HG02759 (cell line): ENCODE measurements around the gene ASCC3.
A peak's percentile ranks its signal among the peaks of the same experiment; 100 is the strongest.

ENCODE experiments used
- ATAC-seq: cut with Tn5 transposase; IDR thresholded peaks from one replicate; pipeline ENCODE4 v1.9.1; 2021; ENCODE audit warnings: mild to moderate bottlenecking, moderate library complexity; ENCODE audit not compliant: unreplicated experiment

The ASCC3 gene

DNA sequence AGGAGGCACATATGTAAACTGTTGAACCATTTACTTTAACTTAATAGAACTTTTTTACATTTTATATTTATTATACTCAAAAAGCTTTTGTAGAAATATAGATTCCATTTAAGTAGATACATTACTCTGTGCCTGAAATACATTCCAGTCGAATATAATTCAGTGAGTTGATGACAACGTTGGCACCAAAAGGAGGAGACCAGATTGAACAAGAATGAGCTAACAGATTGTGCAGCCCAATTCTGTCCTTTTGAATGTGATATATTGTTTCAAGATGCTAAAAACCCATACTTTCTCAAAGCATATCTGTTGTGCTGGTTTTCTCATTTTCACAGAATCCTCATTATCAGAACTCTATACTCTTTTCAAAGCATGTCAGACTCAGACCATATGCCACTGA lies 269.0 kb downstream of the ASCC3 start:
- no peak for ATAC-seq

DNA sequence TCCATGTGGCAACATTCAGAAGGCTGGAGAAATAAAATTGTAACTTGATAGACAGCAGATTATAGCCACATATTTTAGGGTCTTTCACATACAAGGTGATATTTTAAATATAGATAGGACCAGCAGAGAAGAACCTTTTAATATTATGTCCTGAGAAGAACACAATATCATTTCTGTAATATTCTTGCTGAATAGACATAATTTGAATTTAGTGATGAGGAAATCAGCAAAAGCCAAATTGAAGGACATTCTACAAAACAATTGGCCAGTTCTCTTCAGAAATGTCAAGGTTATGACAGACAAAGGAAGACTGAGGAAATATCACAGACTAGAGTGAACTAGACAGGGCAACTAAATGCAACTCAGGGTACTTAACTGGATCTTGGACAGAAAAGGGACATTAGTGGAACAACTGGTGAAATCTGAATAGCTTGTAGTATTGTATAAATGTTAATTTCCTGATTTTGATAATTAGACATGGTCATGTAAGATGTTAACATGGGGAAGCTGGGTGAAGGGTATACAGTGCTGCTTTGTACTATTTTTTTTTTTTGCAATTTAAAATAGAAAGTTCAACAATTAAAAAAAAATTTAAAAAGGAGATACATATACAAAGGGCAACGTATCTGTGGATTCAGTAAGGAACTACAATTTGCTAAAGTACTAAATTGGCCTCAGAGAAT lies 281.9 kb downstream of the ASCC3 start:
- no peak for ATAC-seq

DNA sequence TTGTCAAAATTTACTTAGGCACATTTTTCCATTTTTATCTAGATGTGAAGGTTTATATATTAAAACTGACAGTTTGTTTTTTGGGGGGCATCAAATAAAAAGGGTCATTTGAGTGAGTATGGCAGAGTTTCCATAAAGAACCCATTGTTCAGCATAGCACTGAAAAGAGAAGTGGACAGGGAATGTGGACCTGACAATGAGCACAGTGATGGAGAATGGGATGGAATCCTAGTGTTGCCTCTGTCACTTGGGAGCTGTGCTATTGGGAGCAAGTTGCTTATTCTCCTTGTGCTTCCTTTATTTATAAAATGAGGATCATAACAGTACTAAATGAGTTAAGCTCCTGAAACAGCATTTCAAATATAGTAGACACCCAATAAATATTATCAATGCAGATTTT lies 285.7 kb downstream of the ASCC3 start:
- no peak for ATAC-seq

DNA sequence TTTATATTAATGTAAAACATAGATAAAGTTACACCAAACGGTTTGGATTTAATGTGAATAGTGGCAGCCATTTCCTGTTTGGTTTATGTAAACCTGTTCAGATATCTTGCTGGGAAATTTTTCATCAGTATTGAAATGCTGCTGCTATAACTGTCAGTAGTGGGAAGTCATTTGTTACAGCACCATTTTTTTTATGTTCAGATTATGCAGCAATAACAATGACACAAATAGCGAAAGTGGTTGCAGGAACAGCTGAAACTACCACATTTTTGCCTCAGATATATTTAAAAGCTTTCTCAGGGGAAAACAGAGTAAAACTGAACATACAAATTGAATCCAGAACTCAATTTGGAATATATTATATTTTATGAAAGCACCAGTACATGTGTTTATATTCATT lies 287.6 kb downstream of the ASCC3 start:
- ATAC-seq: peak; percentile 43

DNA sequence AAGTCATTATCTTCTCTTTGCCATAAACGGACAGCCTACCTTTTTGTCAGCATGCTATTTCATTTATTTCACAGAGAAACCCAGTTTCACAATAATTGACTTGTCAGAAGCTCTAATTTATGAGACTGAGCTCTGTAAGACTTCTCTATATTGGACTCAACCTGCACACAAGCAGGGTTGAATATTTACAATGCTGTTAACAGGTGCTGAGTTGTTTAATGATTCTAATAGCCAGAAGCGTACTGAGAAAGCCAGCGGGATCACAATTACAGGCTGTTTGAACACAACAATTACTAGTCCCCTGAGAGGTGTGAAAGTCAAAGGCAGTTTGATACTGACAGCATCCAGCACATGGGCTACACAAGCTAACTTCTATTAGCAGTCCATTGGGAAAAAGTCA lies 288.2 kb downstream of the ASCC3 start:
- ATAC-seq: no peak

DNA sequence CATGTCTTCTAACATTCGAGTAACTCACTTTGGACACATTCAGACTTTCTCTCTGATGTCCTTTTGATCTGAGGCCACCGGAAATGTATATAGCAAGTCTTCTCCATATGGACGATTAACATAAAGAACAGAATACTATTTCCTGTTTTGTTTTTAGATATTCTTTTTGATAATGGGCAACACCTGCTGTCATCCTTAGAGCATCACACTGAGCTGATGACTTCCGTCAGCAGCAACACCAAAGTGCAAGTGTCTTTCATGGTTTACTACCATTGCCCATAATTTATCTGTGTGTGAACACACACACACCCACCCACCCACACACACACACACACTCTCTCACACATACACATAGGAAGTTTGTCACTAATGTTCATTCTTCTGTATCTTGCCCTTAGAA lies 303.7 kb downstream of the ASCC3 start:
- no peak for ATAC-seq

DNA sequence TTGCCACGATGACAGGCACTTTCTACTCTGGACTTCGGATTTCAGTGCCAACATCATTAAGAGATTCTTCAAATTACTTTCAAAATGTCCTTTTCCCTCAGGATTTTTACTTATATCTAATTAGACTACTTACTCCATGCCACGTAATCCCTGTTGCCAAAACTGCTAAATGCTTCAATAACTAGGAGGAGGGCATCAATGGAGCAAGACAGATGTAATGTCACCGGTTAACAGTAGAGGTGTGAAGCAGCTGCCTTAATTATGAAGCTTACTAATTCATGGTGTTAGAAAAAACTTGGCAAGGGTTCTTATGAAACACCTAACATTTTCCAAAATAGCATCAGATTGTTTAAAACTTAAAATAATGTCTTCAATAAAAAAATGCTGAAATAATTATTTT lies 305.2 kb downstream of the ASCC3 start:
- ATAC-seq: no peak

DNA sequence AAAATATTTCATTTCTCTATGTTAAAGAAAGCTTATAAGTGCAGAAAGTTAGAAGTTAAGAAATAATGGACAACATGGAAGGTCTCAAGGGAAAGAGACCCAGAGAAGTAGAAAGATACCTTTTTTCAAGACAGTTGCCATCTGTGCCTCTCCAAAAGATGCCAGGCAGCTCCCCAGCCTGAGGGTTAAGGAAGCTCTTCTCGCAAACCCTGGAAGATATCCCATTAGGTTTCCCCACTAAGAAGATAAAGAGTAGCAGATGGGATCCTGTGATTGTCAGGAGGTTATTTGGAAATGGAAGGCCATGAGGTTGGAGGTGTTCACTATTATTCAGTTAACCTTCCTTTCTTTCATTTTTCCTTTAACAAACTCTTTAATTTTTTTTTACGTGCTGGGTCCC lies 306.3 kb downstream of the ASCC3 start:
- ATAC-seq: no peak

DNA sequence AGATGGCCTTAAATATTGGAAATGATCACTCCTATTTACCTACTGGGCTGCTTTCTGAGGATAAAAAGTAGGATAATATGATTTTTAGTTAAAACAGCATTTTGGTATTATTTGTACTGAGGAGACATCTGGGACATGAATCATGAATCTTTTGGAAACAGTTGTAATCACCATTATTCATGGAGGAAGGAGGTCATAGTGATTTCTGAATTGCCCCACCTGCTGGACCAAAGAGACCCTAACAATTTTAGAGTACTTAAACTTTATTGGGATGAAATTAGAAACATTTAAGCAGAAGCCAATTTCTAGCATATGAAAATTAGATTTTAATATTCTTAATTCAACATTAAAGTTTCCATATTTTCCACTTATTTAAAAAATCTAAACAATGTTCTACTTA lies 308.0 kb downstream of the ASCC3 start:
- ATAC-seq: no peak

DNA sequence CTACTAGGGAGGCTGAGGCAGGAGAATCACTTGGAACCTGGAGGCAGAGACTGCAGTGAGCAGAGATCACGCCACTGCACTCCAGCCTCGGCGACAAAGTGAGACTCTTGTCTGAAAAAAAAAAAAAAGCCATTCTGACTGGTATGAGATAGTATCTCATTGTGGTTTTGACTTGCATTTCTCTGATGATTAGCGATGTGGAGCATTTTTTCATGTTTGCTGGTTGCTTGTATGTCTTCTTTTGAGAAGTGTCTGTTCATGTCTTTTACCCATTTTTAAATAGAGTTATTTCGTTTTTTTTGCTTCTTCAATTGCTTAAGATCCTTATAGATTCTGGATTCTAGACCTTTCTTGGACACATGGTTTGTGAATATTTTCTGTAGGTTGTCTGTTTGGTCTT lies 312.9 kb downstream of the ASCC3 start:
- ATAC-seq: no peak

DNA sequence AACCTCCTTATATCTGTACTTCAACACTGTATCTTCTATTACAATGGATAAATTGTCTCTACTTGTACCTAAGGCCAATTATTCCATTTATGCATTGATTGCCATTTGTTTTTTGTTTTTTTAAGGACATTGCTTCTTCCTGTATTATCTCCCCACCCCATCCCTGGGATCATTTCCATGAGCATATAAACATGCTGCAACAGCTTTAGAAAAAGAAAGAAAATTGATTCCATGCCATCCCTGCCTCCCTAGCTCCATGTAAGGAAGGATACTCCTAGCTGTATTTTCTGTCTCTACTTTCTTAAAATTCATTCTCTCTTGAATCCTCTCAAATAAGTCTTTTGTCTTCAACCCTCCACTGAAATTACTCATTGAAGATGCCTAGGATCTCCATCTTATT lies 314.6 kb downstream of the ASCC3 start:
- ATAC-seq: no peak

DNA sequence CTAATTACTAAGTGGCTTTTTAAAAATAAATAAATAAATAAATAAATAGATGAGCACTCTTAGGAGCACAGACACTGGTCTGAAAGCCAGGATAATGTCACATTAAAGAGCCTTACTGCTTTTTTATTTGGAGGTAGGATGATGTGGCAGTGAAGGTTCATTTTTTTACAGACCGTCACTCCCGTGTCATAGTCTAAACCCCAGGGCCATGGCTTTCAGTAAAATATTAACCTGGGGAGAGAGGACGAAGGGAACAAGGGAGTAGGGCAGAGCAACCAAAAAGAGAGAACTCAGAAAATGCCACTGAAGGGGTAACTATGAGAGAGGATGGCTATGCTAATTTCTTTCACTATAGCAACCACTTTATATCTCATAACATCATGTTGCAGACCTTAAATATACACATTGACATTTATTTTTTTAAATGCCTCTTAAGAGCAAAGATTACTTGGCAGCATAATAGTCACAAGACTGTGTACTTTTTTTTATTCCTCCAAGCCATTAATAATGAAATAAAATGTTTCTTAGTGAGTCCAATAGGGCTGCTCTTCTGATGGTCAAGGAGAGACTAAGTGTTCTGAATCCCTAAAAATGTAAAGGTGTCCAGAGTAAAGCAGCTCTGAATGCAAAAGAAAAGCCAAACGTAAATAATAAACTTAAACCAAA lies 315.6 kb downstream of the ASCC3 start:
- no peak for ATAC-seq

DNA sequence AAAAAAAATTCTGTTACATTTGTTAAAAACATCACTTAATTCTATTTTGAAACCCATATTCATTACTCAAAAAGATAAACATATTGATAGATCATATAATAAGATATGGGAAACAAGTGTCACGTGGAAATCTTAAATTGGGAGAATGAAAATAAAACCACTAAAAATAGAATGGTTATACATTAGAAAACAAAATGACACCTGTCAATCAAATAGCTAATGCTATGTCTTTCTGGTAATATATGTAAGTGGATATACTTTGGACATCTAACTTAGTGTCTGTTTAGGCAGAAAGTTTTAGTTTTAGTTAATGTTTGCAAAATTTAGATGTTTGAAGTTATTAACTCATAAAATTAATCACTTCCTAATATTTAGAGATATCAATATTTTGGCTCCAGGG lies 321.3 kb downstream of the ASCC3 start:
- no peak for ATAC-seq

DNA sequence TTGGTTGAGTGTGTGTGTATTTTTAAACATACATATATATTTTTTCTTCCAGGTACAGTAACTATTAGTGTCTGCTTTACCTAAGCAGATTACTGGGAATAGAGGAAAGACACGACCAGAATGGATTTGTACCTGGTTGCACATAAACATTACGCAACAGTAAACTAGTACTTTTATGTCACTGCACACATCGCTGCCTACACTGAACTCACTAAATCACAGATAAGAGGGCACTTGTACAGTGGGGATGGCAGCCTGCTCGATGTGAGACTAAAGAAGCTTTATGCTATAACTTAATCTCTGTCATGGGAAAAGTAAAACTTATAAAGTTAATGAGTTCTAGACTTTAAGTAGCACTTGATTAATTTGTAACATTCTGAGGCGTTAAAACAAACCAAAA lies 326.9 kb downstream of the ASCC3 start:
- ATAC-seq: no peak

DNA sequence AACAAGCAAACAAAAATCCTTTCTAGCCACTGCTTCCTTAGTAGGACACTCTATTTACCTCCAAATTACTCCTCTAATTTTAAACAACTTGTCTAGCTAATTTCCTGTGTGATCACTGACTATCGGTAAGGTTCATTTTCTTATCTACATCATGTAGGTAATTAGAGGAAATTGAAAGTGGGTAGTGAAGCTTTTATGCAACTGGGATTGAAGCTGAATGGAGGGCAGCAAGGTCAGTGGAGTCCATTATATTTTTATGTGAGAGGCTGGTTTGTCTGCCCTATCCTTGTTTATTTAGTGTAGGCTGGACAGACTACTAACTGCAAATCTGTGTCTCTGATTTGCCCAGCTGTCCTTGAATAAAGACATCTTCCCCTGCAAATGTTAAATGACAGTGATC lies 327.9 kb downstream of the ASCC3 start:
- ATAC-seq: no peak

DNA sequence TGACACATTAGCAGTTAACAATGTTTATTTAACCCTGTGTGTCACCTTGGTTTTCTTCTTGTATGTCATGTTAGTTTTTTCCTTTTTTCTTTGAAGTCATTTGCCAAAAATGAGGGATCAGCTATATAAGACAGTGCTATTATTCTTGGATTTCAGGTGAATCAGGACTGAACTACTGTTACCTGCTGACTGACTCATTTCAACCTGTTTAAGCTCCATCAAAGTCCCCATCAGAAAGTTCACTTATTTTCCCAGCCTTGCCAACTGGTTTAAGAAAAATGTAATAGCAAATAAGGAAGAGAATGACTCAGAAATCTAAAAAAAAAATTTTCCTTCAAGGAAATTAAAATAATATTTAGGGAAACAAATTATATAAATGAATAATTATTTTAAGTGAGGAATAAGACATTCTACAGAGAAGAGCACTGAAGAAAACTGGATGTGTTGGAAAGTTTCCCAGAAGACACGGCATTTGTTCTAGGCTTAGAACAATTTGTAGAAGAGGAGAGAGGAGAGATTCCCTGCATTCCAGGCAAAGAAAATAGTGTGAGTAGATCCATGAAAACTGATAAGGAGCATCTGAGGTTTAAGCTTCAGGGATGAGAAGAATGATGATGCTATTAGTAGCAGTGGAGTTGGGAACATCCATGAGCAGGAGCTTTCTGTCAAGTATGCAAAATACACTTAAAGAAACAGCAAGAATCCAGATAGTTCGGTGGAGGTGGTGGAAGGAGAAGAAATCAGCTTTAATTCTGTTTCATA lies 331.5 kb downstream of the ASCC3 start:
- no peak for ATAC-seq

DNA sequence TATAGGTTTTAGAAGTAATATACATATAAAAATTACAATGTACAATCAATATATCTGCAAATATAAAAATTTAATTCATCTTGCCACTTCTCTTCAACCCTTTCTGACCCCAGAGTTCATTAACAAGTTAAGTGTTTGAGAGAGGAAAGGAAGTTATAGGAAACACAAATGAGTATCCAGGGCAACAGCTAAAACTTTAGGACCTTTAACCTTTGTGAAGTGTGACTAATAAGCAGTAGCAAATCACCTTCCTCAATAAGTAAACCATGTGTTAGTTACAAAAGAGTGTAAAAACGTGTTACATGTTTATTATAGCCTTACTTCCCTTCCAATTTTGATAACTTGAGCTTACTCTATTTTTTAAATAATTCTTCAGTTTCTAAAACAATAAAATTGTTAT lies 343.0 kb downstream of the ASCC3 start:
- ATAC-seq: no peak

DNA sequence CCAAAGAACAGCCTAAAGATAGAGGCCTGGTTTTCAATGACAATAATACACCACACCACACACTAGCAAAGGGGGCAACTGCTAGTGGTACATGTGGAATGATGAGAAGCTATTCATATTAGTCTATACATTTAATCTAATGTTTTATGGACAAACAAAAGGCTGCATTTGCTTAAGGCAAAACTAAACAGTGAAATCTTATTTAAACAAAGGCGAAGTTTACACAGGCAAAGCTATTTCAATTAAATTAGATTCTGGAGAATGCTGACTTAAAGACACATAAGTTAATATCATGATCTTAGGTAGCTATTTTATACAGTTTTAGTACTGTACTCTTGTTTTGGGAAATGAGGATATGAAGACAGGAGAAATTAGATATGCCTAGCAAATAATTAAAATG lies 362.5 kb downstream of the ASCC3 start:
- no peak for ATAC-seq

DNA sequence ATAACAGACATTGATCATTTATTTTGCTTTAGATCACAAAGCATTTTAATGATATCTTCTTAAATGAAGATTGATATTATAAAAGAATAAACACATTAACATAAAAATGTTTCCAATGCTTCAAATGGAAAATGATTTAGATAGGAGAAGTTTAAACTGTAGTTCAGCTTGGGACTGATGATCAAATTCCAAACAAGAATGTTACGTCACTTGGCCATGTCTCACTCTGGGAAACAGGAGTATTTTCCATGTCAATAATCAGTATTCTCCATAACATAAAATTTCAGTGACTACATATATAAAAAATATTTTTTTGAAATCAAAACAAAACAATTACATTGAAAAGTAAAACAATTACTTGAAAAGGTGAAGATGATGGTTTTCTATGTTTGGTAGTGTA lies 363.5 kb downstream of the ASCC3 start:
- no peak for ATAC-seq

DNA sequence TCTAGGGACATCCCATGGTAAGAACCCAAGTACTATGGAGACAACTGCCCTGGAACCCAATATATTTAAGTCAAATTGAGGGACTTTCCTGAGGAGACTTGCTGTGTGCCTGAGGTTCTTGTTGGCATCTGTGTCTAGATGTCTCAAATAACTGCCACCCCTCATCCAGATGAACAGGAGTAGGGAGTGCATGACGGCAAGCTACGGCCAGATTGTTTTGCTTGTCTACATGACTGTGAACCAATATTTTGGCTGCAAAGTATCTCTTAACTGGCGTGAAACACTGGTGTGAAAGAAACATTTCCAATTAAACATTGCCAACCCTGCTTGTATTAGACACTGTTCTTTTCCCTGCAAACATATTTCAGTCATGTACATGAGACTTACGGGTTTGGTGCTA lies 364.0 kb downstream of the ASCC3 start:
- no peak for ATAC-seq

DNA sequence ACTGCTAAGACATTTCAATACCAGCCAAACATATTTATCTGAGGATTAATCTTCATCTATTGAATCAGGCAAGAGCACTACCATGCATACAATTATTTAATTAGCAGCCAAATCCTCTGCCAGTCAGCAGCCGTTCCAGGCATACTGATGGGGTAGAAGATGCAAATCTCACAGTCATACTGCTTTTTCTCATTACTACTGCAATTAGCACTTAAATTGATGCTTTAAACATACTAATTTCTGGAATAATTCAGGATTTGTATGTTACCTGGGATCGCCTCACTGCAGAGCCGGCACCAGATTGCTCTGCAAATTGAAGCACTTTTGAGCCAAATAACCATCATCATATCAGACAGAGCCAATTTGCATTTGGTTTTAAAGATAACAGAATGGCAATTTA lies 366.5 kb downstream of the ASCC3 start:
- ATAC-seq: no peak

DNA sequence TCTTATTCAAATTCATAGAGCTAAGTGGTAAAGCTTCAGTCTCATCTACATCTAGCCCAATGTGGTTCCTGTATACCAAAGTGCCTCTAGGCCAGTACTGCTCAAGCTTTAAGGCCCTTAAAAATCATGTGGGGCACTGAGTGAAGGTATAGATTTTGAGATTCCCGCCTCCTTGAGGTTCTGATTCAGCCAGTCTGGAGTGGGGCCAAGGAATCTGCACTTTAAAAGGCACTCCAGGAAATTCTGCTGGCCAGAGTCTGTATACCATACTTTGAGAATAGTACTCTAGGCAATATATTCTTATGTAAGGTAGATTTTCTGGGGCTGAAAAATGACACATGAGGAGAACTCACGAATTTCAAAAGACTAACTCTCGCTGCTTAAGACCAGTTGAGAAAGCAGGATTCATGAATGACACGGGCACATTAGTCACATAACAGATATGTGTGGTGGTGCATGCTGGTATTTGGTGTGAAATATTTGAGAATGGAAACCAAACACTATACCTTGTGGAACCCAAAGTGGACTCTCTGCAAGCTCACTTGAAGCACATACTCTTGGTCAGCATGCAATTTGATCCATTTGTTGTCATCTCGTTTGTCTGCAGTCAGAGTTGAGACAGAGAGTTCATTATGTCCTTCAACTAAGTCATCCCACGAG lies 368.8 kb downstream of the ASCC3 start:
- no peak for ATAC-seq
